ENCODE results near the gene KRTCAP2. TPM values are rescaled to one million over a fixed set of nuclear protein-coding genes. Genes with fewer than 3 reads are reported as not detected.
"Not testable (repeated sequence)": the region's sequence is repeated elsewhere in the genome, so short reads cannot be mapped to it uniquely, and the experiment has no call there.

The KRTCAP2 gene
- polyA plus RNA-seq, 3 donors: 176 to 267 (median 201) TPM

- WGBS, 3 donors: 58 to 85% (median 73%) methylated on average over 1 of the region's 1 CpG
- no peak overlapping the region for H3K27ac ChIP-seq (ENCODE audit: low read depth, low read length)
Measured at GRCh38 chr1:155158991-155159390, 14.1 kb downstream of the KRTCAP2 start.

- 68 to 77% (median 72%) methylated on average over 3 of the region's 3 CpGs for WGBS, 3 donors
- not testable (repeated sequence) for H3K27ac ChIP-seq (ENCODE audit: low read depth, low read length)
Measured at GRCh38 chr1:155155996-155156643, 17.0 kb downstream of the KRTCAP2 start.

- 67 to 82% (median 81%) methylated on average over 3 of the region's 3 CpGs for WGBS, 3 donors
- no peak overlapping the region for H3K27ac ChIP-seq (ENCODE audit: low read depth, low read length)
Measured at GRCh38 chr1:155145491-155145890, 27.6 kb downstream of the KRTCAP2 start.

GRCh38 chr1:155141749-155142148 lies 31.4 kb downstream of the KRTCAP2 start:
- no peak overlapping the region for H3K27ac ChIP-seq (ENCODE audit: low read depth, low read length)
- 76 to 92% (median 83%) methylated on average over 7 of the region's 7 CpGs for WGBS, 3 donors

GRCh38 chr1:155140630-155140953 lies 32.5 kb downstream of the KRTCAP2 start:
- peak overlapping the region; percentile 7 for H3K27ac ChIP-seq (ENCODE audit: low read depth, low read length)
- 2 to 9% (median 9%) methylated on average over 11 of the region's 11 CpGs for WGBS, 3 donors

- 0 to 1% (median 0%) methylated on average over 41 to 42 of the region's 42 CpGs for WGBS, 3 donors
- peak within 1 kb of the TSS; percentile 7 for H3K27ac ChIP-seq (ENCODE audit: low read depth, low read length)
Measured at GRCh38 chr1:155139895-155140629, 33.0 kb downstream of the KRTCAP2 start, which contains the start of gene DPM3. DPM3 (minus strand) TSS chr1:155140531; CDS start chr1:155140240, 291 bp downstream.

GRCh38 chr1:155137154-155137949 lies 35.8 kb downstream of the KRTCAP2 start:
- WGBS, 3 donors: 74 to 86% (median 86%) methylated on average over 6 of the region's 6 CpGs
- H3K27ac ChIP-seq (ENCODE audit: low read depth, low read length): no peak overlapping the region

- no peak overlapping the region for H3K27ac ChIP-seq (ENCODE audit: low read depth, low read length)
- 20 to 36% (median 30%) methylated on average over 6 of the region's 6 CpGs for WGBS, 3 donors
Measured at GRCh38 chr1:155136748-155137147, 36.4 kb downstream of the KRTCAP2 start.

- WGBS, 3 donors: 0 to 1% (median 0%) methylated on average over 52 of the region's 52 CpGs
- peak within 1 kb of the TSS; percentile 90 for H3K27ac ChIP-seq (ENCODE audit: low read depth, low read length)
Measured at GRCh38 chr1:155135415-155136028, 37.6 kb downstream of the KRTCAP2 start, which contains the start of gene SLC50A1. SLC50A1 (plus strand) TSS chr1:155135852; CDS start chr1:155135912, 60 bp downstream.

GRCh38 chr1:155134880-155135414 lies 38.2 kb downstream of the KRTCAP2 start:
- H3K27ac ChIP-seq (ENCODE audit: low read depth, low read length): peak overlapping the region; percentile 90
- 6 to 9% (median 9%) methylated on average over 18 of the region's 18 CpGs for WGBS, 3 donors

GRCh38 chr1:155134322-155134721 lies 38.8 kb downstream of the KRTCAP2 start:
- WGBS, 3 donors: 44 to 66% (median 55%) methylated on average over 1 of the region's 1 CpG
- H3K27ac ChIP-seq (ENCODE audit: low read depth, low read length): no peak overlapping the region

- no peak overlapping the region for H3K27ac ChIP-seq (ENCODE audit: low read depth, low read length)
- 52 to 78% (median 74%) methylated on average over 7 of the region's 7 CpGs for WGBS, 3 donors
Measured at GRCh38 chr1:155133799-155134281, 39.3 kb downstream of the KRTCAP2 start.

GRCh38 chr1:155131856-155132255 lies 41.2 kb downstream of the KRTCAP2 start:
- WGBS, 3 donors: 51 to 72% (median 57%) methylated on average over 2 of the region's 2 CpGs
- no peak overlapping the region for H3K27ac ChIP-seq (ENCODE audit: low read depth, low read length)

GRCh38 chr1:155131285-155131684 lies 41.8 kb downstream of the KRTCAP2 start:
- 45 to 79% (median 68%) methylated on average over 8 of the region's 8 CpGs for WGBS, 3 donors
- no peak overlapping the region for H3K27ac ChIP-seq (ENCODE audit: low read depth, low read length)

GRCh38 chr1:155130272-155131006 lies 42.7 kb downstream of the KRTCAP2 start:
- 20 to 31% (median 22%) methylated on average over 6 of the region's 6 CpGs for WGBS, 3 donors
- H3K27ac ChIP-seq (ENCODE audit: low read depth, low read length): no peak overlapping the region

- 2 to 11% (median 10%) methylated on average over 11 to 14 of the region's 14 CpGs for WGBS, 3 donors
- H3K27ac ChIP-seq (ENCODE audit: low read depth, low read length): no peak overlapping the region
Measured at GRCh38 chr1:155128755-155129473, 44.2 kb downstream of the KRTCAP2 start.

Data from adipose tissue (tissue), 3 donors.